Uterus (tissue), 2 donors: ENCODE data around the gene ECI1.

Source experiments
- CTCF ChIP-seq, 4 experiments: fragments of 200-600 bp in 2 of 4; fragments of 450-650 bp in 2 of 4; sonication (generic) in 2 of 4; IDR thresholded peaks; one replicate each; pipeline ENCODE4 v1.5.1; 2016 to 2019; ENCODE audit warnings: antibody characterized with exemption in 4 of 4, mild to moderate bottlenecking in 2 of 4, moderate library complexity in 1 of 4
- POLR2A ChIP-seq, 2 donors: fragments of 450-650 bp; IDR thresholded peaks; one replicate each; pipeline ENCODE4 v1.6.1; 2016; ENCODE audit warnings: antibody characterized with exemption in 2 of 2, mild to moderate bottlenecking in 1 of 2, moderate library complexity in 1 of 2

- no peak for TF ChIP-seq CTCF (IDR thresholded peaks at IDR 0.05)
- no peak for TF ChIP-seq POLR2A (IDR thresholded peaks at IDR 0.05)
These were observed 19.4 kb upstream of the ECI1 start for GRCh38 chr16:2270588-2271470.
